Body of pancreas (tissue), 4 donors: Measurements from ENCODE around the gene C10orf105. TPM values are rescaled to one million over a fixed set of nuclear protein-coding genes. Genes with fewer than 3 reads are reported as not detected.

Source experiments
- ATAC-seq: fragments of 150-250 bp; one replicate; pipeline ENCODE4 v1.9.1; 2016
- DNase-seq, 4 donors: peaks; one replicate each; pipeline ENCODE4 v3.0.0-alpha.2; 2019
- H3K27ac ChIP-seq, 4 donors: fragments of 200-600 bp; sonication (generic); 1 replicate in 3 of 4; 2 replicates in 1 of 4; pipeline versions ENCODE4 v1.5.1 to v1.6.1; 2016 to 2019; ENCODE audit warnings: mild to moderate bottlenecking in 1 of 4, mixed read lengths in 1 of 4, moderate library complexity in 1 of 4
- H3K27me3 ChIP-seq, 2 donors: fragments of 200-600 bp; sonication (generic); one replicate each; pipeline ENCODE4 v1.6.0; 2016; ENCODE audit warnings: mild to moderate bottlenecking in 1 of 2
- H3K36me3 ChIP-seq, 2 donors: fragments of 200-600 bp; sonication (generic); replicated peaks in 1 of 2; 2 replicates each; pipeline ENCODE4 v1.5.1; 2016; ENCODE audit warnings: low read depth in 2 of 2; ENCODE audit not compliant: insufficient read depth in 1 of 2
- H3K4me1 ChIP-seq: fragments of 200-600 bp; sonication (generic); one replicate; pipeline ENCODE4 v1.6.0; 2016
- H3K4me3 ChIP-seq, 2 donors: fragments of 200-600 bp; sonication (generic); 1 replicate in 1 of 2; 2 replicates in 1 of 2; pipeline ENCODE4 v1.5.1; 2016 to 2019
- H3K9me3 ChIP-seq, 3 donors: fragments of 200-600 bp; sonication (generic); 1 replicate in 2 of 3; 2 replicates in 1 of 3; pipeline ENCODE4 v1.5.1; 2016
- POLR2A ChIP-seq, 3 donors: fragments of 450-650 bp; IDR thresholded peaks; one replicate each; pipeline ENCODE4 v1.6.1; 2016; ENCODE audit warnings: antibody characterized with exemption in 3 of 3, mild to moderate bottlenecking in 2 of 3
- WGBS, 2 donors: methylation state at CpG; one replicate each; pipeline ENCODE4 v1.1.5; 2017; 5-methylcytosine and 5-hydroxymethylcytosine counted together
- intact Hi-C: fragments of 100-400 bp; cut with DNase I; formaldehyde crosslinking; loops from one replicate; pipeline ENCODE4 v1.15.1; 2023
- total RNA-seq, 2 donors: library from RNA; depleted of rRNA; stranded (reverse); fragments of >200 nt; gene quantifications; one replicate each; pipeline ENCODE4 v1.1.0, GENCODE V29; 2016
- TF ChIP-seq, protein P1 (sequence below), 7 experiments: fragments of 450-650 bp in 4 of 7; fragments of 200-600 bp in 3 of 7; sonication (generic) in 3 of 7; IDR thresholded peaks; one replicate each; pipeline ENCODE4 v1.5.1; 2016 to 2019; ENCODE audit warnings: antibody characterized with exemption in 7 of 7

C10orf105 gene
- total RNA-seq, 2 donors from 2014 or later = not detected

DNA sequence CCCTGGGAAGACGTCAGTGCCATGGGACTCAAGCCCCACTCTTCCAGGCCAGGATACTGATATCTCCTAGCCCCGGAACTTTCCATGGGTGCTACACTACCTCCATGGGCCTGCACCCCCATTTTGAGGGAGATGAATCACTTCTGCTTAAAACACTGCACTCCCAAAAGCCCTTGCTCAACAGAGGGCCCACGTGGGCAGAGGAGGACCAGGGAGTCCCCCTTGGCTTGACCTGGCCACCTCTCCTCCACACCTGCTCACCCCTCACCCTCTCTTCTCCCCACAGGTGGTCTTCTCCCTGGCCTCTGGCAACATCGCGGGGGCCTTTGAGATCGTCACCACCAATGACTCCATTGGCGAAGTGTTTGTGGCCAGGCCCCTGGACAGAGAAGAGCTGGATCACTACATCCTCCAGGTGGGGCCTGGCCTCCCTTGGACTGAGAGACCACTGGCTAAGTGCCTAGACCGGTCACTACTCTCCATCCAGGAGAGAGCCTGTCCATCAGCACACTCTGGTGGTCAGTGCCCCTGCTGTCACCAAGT, 19.9 kb upstream of the C10orf105 start:
- no peak for DNase-seq
- Histone ChIP-seq H3K27ac (no peak overlapping the region), H3K27me3 (no peaks in the 10 kb centered on the region), H3K4me3 (no peak overlapping the region), H3K36me3 (no peaks in the 10 kb centered on the region), H3K4me1 (peaks cover 20% of the 10 kb centered on the region), H3K9me3 (no peaks in the 10 kb centered on the region)
- TF ChIP-seq POLR2A (IDR thresholded peaks at IDR 0.05) = no peak
- TF ChIP-seq, protein P1, sequence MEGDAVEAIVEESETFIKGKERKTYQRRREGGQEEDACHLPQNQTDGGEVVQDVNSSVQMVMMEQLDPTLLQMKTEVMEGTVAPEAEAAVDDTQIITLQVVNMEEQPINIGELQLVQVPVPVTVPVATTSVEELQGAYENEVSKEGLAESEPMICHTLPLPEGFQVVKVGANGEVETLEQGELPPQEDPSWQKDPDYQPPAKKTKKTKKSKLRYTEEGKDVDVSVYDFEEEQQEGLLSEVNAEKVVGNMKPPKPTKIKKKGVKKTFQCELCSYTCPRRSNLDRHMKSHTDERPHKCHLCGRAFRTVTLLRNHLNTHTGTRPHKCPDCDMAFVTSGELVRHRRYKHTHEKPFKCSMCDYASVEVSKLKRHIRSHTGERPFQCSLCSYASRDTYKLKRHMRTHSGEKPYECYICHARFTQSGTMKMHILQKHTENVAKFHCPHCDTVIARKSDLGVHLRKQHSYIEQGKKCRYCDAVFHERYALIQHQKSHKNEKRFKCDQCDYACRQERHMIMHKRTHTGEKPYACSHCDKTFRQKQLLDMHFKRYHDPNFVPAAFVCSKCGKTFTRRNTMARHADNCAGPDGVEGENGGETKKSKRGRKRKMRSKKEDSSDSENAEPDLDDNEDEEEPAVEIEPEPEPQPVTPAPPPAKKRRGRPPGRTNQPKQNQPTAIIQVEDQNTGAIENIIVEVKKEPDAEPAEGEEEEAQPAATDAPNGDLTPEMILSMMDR (IDR thresholded peaks at IDR 0.05) = no peak
- intact Hi-C loops = no loop called here
- ATAC-seq = no peak
- WGBS, 2 donors = 82 to 84% methylated on average over 7 to 8 of the region's 8 CpGs

DNA sequence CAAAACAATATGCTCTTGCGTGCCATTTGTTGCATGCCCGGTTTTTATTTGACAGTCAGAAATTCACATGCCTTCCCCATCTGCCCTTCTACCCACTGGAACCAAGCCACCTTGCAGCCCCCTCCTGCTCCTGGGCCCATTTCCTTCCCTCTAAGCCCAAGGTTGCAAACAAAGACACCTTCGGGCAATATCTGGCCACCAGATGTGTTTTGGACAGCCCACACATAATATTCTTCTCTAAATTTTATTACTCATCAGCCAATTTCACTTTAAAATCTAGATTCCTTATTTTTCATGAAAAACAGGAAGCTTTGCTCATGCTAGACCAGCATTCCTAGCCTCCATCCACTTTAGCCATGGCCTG, 18.2 kb upstream of the C10orf105 start:
- no peak for ATAC-seq
- H3K4me3 ChIP-seq = no peak overlapping the region
- no peaks in the 10 kb centered on the region for H3K27me3 ChIP-seq
- H3K36me3 ChIP-seq = no peaks in the 10 kb centered on the region
- 63 to 69% methylated on average over 3 of the region's 3 CpGs for WGBS, 2 donors
- H3K9me3 ChIP-seq = no peaks in the 10 kb centered on the region
- H3K4me1 ChIP-seq = peaks cover 20% of the 10 kb centered on the region
- no peak for TF ChIP-seq POLR2A (IDR thresholded peaks at IDR 0.05)
- TF ChIP-seq, protein P1 (IDR thresholded peaks at IDR 0.05) = no peak
- peak overlapping the region in 3 of 4 donors; percentile 29 to 70 (median 63) for H3K27ac ChIP-seq
- no peak for DNase-seq
- intact Hi-C loops = no loop called here

DNA sequence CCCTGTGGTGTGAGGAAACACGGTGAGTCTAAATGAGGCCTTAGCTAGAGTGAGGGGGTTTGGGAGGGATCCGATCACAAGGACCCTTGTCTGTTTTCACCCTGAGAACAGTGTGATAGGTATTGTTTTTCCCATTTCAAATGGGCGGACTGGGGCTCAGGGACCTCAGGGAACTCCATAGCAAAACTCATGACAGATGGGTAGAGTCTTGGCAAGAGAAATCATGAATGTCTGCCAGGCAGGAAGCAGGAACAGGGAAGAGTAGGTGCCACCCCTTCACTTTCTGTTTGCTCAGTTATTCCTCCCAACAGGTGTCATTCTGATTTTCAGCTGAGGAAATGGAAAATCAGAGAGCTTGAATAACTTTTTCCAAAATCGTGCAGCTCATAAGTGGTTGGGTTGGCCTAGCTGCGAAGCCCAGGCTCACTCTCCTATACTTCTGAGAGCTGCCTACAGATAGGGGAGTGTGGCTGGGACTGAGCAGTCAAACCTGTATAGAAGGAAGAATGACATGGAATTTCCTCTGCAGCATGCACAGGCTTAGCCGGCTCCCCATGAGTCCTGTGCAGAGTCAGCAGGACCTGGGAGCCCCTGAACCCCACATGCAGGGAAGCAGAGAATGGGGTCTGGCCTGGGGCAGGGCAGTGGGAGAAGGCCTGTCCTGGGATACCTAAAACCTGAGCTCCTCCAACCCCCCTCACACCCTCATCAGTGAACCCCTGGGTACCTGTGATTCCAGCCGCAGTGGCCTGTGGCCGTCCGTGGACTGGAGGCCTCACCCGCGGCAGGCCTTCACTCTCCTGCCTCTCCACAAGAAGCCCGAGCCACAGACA, 17.6 kb upstream of the C10orf105 start:
- Histone ChIP-seq H3K4me3 (no peak overlapping the region), H3K36me3 (no peaks in the 10 kb centered on the region), H3K27me3 (no peaks in the 10 kb centered on the region), H3K27ac (peak overlapping the region; percentile 35 to 70 (median 55)), H3K9me3 (no peaks in the 10 kb centered on the region), H3K4me1 (peaks cover 20% of the 10 kb centered on the region)
- intact Hi-C loops = no loop called here
- TF ChIP-seq POLR2A (IDR thresholded peaks at IDR 0.05) = no peak
- TF ChIP-seq, protein P1 (IDR thresholded peaks at IDR 0.05) = no peak
- DNase-seq (peak in 2 of 4 donors; percentile 40 to 57), ATAC-seq (peak; percentile 73)
- 71 to 75% methylated on average over 12 of the region's 12 CpGs for WGBS, 2 donors

DNA sequence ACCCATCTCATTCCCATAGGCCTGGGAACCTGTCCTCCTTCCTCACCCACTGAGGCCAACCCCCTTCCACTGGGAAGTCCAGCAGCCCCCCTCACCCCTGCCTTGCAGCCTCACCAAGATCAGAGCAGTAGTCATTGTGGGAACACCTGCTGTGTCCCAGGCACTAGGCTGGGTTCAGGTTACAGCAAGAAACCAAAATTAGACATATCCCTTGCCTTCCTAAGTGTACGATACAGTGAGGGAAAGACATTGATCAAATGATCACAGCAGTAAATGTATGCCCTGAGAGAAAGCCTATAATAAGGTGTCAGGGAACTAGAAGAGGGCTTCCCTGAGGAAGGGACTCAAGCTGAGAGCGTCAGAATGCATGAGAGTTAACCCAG, 17.0 kb upstream of the C10orf105 start:
- H3K27me3 ChIP-seq = no peaks in the 10 kb centered on the region
- intact Hi-C loops = no loop called here
- H3K9me3 ChIP-seq = no peaks in the 10 kb centered on the region
- H3K36me3 ChIP-seq = no peaks in the 10 kb centered on the region
- ATAC-seq (no peak), DNase-seq (no peak)
- no peak for TF ChIP-seq POLR2A (IDR thresholded peaks at IDR 0.05)
- TF ChIP-seq, protein P1 (IDR thresholded peaks at IDR 0.05) = no peak
- 82 to 91% methylated on average over 2 of the region's 2 CpGs for WGBS, 2 donors
- H3K27ac ChIP-seq = peak overlapping the region in 3 of 4 donors; percentile 47 to 70 (median 63)
- H3K4me3 ChIP-seq = no peak overlapping the region
- peaks cover 20% of the 10 kb centered on the region for H3K4me1 ChIP-seq
